ENCODE data around the gene TDRKH. TPM values are rescaled to one million over a fixed set of nuclear protein-coding genes. Genes with fewer than 3 reads are reported as not detected.

Gene TDRKH, protein sequence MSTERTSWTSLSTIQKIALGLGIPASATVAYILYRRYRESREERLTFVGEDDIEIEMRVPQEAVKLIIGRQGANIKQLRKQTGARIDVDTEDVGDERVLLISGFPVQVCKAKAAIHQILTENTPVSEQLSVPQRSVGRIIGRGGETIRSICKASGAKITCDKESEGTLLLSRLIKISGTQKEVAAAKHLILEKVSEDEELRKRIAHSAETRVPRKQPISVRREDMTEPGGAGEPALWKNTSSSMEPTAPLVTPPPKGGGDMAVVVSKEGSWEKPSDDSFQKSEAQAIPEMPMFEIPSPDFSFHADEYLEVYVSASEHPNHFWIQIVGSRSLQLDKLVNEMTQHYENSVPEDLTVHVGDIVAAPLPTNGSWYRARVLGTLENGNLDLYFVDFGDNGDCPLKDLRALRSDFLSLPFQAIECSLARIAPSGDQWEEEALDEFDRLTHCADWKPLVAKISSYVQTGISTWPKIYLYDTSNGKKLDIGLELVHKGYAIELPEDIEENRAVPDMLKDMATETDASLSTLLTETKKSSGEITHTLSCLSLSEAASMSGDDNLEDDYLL
- 10 to 100 TPM in 1 of 4 donors, 1 to 10 TPM in 3; 5.0 to 10.9 (median 9.4) TPM for polyA plus RNA-seq (ENCODE audit: insufficient read length in 4 of 4)

- peak; percentile 90 to 96 (median 92) for DNase-seq (ENCODE audit: low read depth in 4 of 4, low spot score in 3 of 4)
Measured at GRCh38 chr1:151790071-151790939, at the start of gene TDRKH. Gene TDRKH, minus strand, starts transcription at chr1:151790500. Its CDS starts 7,478 bp downstream, at chr1:151783022.

DNA sequence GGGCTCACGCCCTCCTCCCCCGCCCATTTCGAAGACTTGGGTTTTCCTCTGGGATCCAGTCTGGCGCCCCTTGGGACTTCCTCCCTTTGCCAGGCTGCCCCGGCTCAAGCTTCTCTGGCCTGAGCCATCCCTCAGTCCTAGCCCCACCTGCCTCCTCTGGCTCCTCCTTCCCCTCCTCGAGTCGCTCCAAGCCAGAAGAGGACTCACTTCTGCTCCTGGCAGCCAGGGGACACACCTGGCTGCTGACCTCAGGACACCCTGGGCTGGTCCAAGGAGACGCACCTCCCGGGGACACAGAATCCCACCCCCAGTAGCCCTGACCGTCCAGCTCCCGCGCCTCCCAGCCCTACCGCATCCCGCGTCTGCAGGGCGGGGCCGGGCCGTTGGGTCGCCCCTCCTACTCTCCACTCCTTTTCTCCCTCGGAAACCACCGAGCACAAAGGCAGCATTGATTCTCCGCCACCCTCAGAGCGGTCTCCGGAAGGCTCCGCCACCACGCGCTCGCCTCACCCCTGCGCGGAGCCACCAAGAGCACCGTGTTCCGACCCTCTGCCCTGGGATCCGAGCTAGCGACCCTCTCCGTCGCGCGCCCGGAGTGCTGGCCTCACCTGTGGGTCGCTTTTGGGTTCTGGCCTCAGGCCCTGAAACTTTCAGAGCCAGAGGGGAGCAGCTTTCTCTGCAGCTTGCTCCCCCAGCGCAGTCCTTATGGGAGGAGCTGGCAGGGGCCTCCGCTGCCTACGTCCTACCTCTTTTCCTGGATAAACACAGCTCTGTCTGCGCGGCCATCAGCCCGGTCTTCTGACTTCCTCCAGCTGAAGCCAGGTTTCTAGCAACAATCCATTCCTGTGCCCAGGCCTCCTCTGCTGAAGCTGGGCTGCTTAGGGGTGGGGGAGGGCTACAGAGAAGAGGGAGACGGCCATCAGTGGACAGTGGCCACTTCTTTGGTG lies 49.4 kb upstream of the TDRKH start, which contains the start of gene C2CD4D:
Gene C2CD4D, minus strand, starts transcription at position 364 of the 947 bp plus-strand sequence. CDS start 831 bp downstream, outside the sequence.
- peak in 1 of 4 donors; percentile 40 for DNase-seq (ENCODE audit: low read depth in 4 of 4, low spot score in 3 of 4)

DNA sequence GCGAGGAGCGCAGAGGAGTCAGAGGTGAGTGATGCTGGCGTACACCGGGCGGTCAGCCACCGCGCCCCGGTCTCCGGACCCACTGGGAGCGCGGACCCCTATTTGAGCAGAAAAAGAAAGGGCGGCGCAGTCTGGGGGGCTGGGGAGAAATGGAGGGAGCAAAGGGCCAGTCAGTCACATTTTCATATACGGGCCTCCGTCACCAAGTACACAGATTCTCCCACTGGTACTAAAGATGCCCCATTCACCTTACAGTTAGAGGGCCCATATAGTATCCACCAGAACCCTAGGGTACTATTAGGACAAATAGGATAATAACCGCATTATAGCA lies 48.7 kb upstream of the TDRKH start:
- no peak for DNase-seq (ENCODE audit: low read depth in 4 of 4, low spot score in 3 of 4)

- no peak for DNase-seq (ENCODE audit: low read depth in 4 of 4, low spot score in 3 of 4)
Measured at GRCh38 chr1:151838222-151839081, 48.2 kb upstream of the TDRKH start.

DNA sequence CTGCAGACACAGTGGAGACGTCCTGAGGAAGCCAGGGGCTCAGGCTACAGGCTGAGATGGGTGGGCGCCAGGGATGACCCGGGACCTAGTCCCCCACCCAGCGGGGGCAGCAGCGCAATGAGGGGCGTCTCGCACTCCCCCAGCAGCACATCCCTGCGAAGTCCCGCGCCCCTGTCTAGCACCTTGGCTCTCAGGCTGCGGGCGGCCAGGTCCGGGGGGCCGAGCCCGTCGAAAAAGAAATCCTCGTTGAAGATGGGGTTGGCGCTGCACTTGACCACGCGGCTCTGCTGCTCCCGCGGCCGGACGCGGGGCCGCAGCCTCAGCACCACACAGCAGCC lies 47.6 kb upstream of the TDRKH start:
- DNase-seq (ENCODE audit: low read depth in 4 of 4, low spot score in 3 of 4), result no peak

DNA sequence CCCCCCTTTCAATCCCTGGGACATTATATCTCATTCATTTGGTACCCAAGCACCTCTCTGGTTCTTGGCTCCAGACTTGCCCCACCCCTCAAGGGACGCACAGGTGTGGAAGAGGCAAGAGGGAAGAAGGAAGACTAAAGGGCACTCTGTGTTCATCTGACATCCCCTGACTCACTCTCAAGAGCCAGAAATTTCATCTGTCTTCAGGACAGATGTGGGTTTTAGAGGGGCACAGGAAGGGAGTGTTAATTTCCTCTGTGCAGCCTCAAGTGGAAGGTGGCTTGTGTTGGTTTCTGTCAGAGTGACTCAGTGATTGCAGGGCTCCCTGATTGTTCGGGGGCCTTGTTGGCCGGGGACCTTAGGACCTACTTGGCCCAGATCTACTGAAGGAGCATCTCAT lies 46.9 kb upstream of the TDRKH start:
- no peak for DNase-seq (ENCODE audit: low read depth in 4 of 4, low spot score in 3 of 4)

GRCh38 chr1:151835596-151835995 lies 45.3 kb upstream of the TDRKH start:
- DNase-seq (ENCODE audit: low read depth in 4 of 4, low spot score in 3 of 4), result no peak

- no peak for DNase-seq (ENCODE audit: low read depth in 4 of 4, low spot score in 3 of 4)
Measured at GRCh38 chr1:151834239-151834638, 43.9 kb upstream of the TDRKH start.

- DNase-seq (ENCODE audit: low read depth in 4 of 4, low spot score in 3 of 4), result no peak
Measured at GRCh38 chr1:151833172-151833900, 43.0 kb upstream of the TDRKH start.

DNA sequence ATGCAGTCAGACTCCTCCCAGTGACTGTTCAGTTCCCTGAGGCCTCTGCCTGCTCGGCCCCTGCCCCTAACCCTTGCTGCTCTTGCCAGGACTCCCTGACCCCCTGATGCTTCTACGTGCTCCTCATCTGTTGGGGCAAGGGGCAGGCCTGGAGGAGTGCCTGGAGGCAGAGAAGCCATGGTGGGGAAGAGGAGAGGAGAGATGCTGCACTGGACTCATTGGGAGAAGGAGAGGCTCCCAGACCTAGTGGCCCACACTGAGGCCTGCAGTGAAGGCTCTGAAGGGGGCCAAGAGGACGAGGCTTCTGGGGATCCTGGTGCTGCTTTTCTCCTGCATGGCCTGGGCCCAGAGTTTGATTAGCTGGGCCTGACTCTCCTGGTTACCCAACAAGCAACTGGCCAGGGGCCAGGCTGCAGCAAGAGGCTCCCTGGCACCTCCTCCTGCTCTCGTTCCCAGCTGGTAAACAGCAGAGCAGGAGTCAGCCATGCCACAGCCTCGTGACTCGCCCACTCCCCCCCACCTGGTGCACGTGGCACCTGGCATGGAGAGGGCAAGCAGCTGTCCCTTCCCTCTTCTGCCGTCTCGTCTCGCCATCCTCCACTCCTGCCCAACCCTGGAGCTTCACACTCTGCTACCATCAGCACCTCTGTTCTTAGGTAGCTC lies 42.1 kb upstream of the TDRKH start:
- DNase-seq (ENCODE audit: low read depth in 4 of 4, low spot score in 3 of 4), result no peak

- no peak for DNase-seq (ENCODE audit: low read depth in 4 of 4, low spot score in 3 of 4)
Measured at GRCh38 chr1:151831605-151832004, 41.3 kb upstream of the TDRKH start, which contains the start of gene RORC. Gene RORC, minus strand, starts transcription at chr1:151831802. Its CDS starts 38 bp downstream, at chr1:151831764.

- no peak for DNase-seq (ENCODE audit: low read depth in 4 of 4, low spot score in 3 of 4)
Measured at GRCh38 chr1:151831256-151831591, 40.9 kb upstream of the TDRKH start.

DNA sequence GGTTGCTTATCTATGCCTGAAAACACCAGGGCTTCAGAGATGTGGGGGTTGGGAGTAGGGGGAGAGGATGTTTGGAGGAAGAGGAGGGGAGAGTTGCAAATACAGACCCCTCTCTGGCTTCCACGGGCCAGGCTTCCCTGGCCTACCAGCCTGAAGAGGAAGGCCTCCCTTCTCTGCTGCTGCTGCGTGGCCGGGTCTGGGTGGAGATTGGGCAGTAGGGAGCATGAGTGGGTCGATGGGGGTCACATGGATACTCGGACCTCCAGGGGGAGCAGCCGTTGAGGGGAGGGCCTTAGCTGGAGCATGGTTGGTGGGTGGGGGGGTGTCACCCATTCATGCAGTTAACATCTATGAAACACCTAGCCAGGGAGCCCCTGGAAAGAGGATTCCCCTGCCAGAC lies 39.8 kb upstream of the TDRKH start:
- no peak for DNase-seq (ENCODE audit: low read depth in 4 of 4, low spot score in 3 of 4)

DNA sequence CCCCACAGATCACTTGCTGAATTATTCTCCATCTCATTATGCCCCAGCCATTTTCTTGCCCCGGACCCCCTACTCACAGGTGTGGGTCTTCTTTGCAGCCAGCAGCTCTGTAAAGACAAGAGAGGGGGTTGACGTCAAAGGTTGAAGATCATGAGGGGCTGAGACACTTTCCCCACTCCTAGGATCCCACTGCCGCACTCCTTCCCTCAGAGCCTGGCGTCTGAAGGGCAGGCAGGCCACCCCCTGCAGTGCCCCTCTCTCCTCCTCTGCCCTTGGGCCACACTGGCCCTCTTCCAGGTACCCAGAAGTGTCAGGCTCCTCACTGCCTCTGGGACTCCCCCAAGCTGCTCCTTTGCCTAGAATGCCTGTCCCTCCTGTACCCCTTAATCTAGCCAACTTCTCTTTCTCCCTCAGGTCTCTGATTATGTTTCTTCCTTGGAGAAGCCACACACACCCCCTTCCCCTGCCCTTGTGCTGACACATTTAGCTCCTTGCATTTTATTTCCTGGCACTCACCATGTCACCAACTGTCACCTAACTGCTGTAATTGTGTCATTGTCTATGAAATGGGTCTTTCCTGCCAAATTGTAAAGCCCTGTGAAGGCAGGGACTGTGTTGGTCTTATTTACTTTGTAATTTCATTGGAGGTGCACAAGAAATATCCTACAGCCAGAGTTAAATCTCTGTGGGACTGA lies 39.2 kb upstream of the TDRKH start:
- DNase-seq (ENCODE audit: low read depth in 4 of 4, low spot score in 3 of 4), result no peak

DNA sequence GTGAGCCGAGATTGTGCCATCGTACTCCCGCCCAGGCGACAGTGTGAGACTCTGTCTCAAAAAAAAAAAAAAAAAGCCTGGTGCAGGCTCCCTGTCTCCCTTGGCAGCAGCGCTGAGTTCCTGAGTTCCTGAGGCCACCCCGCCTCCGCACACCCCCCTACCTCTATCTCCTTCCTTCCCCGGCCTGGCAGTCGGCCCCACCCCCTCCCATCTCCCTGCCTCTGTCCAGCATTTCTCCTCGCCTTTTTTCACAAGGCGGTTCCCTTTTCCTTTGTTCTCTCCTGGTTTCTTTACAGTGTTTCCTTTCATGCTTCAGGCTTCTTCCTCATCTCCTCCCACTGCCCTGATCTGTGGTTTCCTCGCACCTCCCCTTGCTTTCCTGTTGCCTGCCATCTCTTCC lies 38.6 kb upstream of the TDRKH start:
- DNase-seq (ENCODE audit: low read depth in 4 of 4, low spot score in 3 of 4), result peak in 1 of 4 donors; percentile 33

GRCh38 chr1:151827853-151828252 lies 37.6 kb upstream of the TDRKH start:
- no peak for DNase-seq (ENCODE audit: low read depth in 4 of 4, low spot score in 3 of 4)
